ENCODE results near the gene ANKRD66. TPM values are rescaled to one million over a fixed set of nuclear protein-coding genes. Genes with fewer than 3 reads are reported as not detected.
"Not testable (repeated sequence)": the region's sequence is repeated elsewhere in the genome, so short reads cannot be mapped to it uniquely, and the experiment has no call there.

Gene ANKRD66
- total RNA-seq, 1 donor from 2014 or later = not detected

DNA sequence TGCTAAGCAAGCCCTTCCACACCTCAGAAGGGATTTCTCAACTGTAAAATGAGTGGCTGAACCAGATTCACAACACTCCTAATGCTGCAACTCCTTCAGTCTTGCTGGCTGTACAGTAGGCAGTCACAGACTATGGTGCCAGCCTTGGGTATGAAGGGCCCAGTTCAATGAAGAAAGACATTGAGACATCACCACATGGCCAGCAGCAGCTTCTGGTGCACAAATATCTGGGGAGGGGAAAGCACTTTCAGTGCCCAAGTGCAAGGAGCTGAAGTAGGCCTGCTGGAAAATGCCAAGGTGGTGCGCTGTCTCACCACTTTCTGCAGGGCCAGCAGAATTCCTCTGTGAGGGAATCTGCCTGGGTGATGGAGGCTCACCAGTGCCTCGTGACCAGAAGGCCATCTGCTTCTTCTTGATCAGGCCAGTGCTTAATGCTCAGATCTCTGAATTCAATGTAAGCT is 13.4 kb upstream of the ANKRD66 start:
- no peaks in the 10 kb centered on the region for H3K36me3 ChIP-seq (ENCODE audit: control insufficient read depth in 3 of 3, insufficient read depth in 3 of 3, low read length in 3 of 3)
- peaks cover 5 to 17% (median 6%) of the 10 kb centered on the region in 3 donors for H3K27me3 ChIP-seq (ENCODE audit: control insufficient read depth in 3 of 3, insufficient read depth in 3 of 3, low read length in 3 of 3)
- no peak overlapping the region for H3K27ac ChIP-seq (ENCODE audit: low read depth, low read length)
- no peak overlapping the region for H3K9ac ChIP-seq (ENCODE audit: low read depth in 1 of 3, low read length in 3 of 3)
- no peak overlapping the region for H3K4me3 ChIP-seq (ENCODE audit: low read length in 3 of 3)
- peaks cover 5 to 6% (median 6%) of the 10 kb centered on the region in 3 donors for H3K4me1 ChIP-seq (ENCODE audit: control insufficient read depth in 3 of 3, insufficient read depth in 3 of 3, low read length in 3 of 3)
- no peaks in the 10 kb centered on the region for H3K9me3 ChIP-seq (ENCODE audit: control insufficient read depth in 3 of 3, low read length in 3 of 3)

DNA sequence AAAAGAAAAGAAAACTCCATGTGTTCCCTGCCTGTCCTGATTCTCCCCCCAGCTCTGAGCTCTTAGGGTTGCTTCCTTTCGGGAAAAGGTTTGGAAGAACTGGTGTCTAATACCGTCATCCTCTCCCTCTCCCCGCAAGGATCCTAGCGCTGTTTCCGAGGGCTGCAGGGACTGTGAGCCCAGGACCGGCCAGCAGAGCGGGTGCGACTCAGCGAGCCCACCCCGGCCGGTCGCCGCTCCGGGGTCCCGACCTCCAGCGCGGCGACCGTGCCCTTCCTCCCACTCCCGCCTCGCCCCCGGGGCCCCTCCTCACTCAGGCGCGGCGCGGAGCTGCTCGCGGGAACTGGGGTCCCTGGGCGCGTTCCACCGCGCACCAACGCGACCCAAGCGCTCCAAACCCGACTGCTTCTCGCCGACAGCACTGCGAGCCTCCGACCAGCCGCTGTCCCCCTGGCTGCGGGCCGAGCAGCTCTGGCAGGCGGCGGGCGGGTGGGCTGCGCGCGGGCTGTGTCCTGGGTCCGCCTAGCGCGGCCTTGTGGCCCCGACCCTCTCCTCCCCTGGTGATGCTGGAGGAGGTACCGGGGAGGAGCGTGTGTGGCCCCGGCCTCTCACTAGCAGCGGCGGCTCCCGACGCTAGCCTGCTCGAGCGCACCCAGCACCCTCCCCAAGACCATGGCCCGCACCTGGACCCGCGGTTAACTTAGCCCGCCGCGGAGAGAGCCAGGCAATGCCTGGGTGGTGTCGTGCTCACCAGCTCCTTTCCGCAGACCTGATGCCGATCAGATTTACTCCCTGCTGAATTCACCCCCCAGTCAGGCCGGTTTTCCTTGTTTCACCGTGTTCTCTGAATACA is 11.6 kb upstream of the ANKRD66 start, which contains the start of gene PLA2G7:
PLA2G7 (minus strand) TSS at position 509 of the 853 bp plus-strand sequence. CDS start 12,484 bp downstream, outside the sequence.
- Histone ChIP-seq H3K4me3 (ENCODE audit: low read length in 3 of 3) (peak within 1 kb of the TSS; percentile 65 to 70 (median 67)), H3K27me3 (ENCODE audit: control insufficient read depth in 3 of 3, insufficient read depth in 3 of 3, low read length in 3 of 3) (peaks cover 3 to 17% (median 6%) of the 10 kb centered on the region in 3 donors), H3K36me3 (ENCODE audit: control insufficient read depth in 3 of 3, insufficient read depth in 3 of 3, low read length in 3 of 3) (no peaks in the 10 kb centered on the region), H3K4me1 (ENCODE audit: control insufficient read depth in 3 of 3, insufficient read depth in 3 of 3, low read length in 3 of 3) (peaks cover 5 to 6% (median 6%) of the 10 kb centered on the region in 3 donors), H3K9me3 (ENCODE audit: control insufficient read depth in 3 of 3, low read length in 3 of 3) (no peaks in the 10 kb centered on the region), H3K27ac (ENCODE audit: low read depth, low read length) (no peak within 1 kb of the TSS), H3K9ac (ENCODE audit: low read depth in 1 of 3, low read length in 3 of 3) (peak within 1 kb of the TSS in 2 of 3 donors; percentile 28 to 76)

DNA sequence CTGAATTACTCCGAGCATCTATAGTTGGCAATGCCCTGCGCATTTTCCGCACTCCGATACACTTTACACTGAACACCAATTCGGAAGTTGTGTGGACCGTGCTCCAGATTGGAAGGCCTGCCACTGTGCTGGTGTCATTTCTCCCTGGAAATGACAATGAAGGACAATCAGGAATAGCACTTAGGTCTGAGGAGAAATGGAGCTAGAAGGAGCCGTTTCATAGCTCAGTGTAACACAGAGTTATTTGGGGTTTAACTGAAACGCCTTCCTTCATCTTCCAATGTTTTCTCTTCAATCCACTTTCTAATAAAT is 11.1 kb upstream of the ANKRD66 start:
- no peaks in the 10 kb centered on the region for H3K36me3 ChIP-seq (ENCODE audit: control insufficient read depth in 3 of 3, insufficient read depth in 3 of 3, low read length in 3 of 3)
- H3K27me3 ChIP-seq (ENCODE audit: control insufficient read depth in 3 of 3, insufficient read depth in 3 of 3, low read length in 3 of 3) = peaks cover 3 to 17% (median 6%) of the 10 kb centered on the region in 3 donors
- peak overlapping the region; percentile 65 to 70 (median 67) for H3K4me3 ChIP-seq (ENCODE audit: low read length in 3 of 3)
- no peak overlapping the region for H3K27ac ChIP-seq (ENCODE audit: low read depth, low read length)
- peaks cover 5 to 6% (median 6%) of the 10 kb centered on the region in 3 donors for H3K4me1 ChIP-seq (ENCODE audit: control insufficient read depth in 3 of 3, insufficient read depth in 3 of 3, low read length in 3 of 3)
- no peaks in the 10 kb centered on the region for H3K9me3 ChIP-seq (ENCODE audit: control insufficient read depth in 3 of 3, low read length in 3 of 3)
- peak overlapping the region in 1 of 3 donors; percentile 76 for H3K9ac ChIP-seq (ENCODE audit: low read depth in 1 of 3, low read length in 3 of 3)

DNA sequence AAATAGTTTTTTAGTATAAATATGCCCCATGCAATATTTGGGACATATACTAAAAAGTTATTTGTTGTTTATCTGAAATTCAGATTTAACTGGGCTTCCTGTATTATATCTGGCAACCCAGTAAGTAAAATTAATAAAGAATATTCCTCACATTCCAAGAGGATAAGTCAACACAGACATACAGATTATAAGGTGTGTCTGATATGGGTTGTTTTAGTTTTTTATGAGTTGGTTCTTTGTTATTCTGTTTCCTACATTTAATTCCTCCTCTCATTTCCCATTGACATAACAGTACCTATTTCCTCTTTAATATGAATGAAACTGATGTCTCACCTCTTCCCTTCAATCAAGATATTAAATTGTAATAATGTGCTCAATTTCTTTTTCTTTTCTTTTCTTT is 9.8 kb upstream of the ANKRD66 start:
- H3K4me3 ChIP-seq (ENCODE audit: low read length in 3 of 3) = no peak overlapping the region
- H3K27ac ChIP-seq (ENCODE audit: low read depth, low read length) = no peak overlapping the region
- no peak overlapping the region for H3K9ac ChIP-seq (ENCODE audit: low read depth in 1 of 3, low read length in 3 of 3)
- H3K4me1 ChIP-seq (ENCODE audit: control insufficient read depth in 3 of 3, insufficient read depth in 3 of 3, low read length in 3 of 3) = peaks cover 5 to 6% (median 6%) of the 10 kb centered on the region in 3 donors
- peaks cover 3 to 17% (median 6%) of the 10 kb centered on the region in 3 donors for H3K27me3 ChIP-seq (ENCODE audit: control insufficient read depth in 3 of 3, insufficient read depth in 3 of 3, low read length in 3 of 3)
- no peaks in the 10 kb centered on the region for H3K36me3 ChIP-seq (ENCODE audit: control insufficient read depth in 3 of 3, insufficient read depth in 3 of 3, low read length in 3 of 3)
- no peaks in the 10 kb centered on the region for H3K9me3 ChIP-seq (ENCODE audit: control insufficient read depth in 3 of 3, low read length in 3 of 3)

DNA sequence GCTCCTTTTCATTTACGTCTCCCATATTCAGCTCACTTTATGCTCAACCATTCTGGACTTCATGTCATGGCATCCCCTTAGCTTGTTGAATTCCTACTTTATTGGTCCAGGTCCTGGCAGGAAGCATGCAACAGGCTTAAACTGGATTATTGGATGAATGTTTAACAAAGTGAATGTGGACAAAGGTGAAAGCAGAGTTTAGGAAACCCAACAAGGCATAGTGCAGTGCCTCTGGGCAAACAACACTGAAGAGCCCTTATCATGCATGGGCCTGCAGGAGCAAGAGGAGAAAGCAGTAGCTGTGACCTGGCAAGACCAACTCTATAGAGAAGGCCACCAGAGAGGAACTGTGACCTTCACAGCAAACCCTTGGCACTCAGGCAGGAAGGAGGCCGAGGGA is 5.3 kb upstream of the ANKRD66 start:
- Histone ChIP-seq H3K27me3 (ENCODE audit: control insufficient read depth in 3 of 3, insufficient read depth in 3 of 3, low read length in 3 of 3) (peaks cover 0 to 6% (median 6%) of the 10 kb centered on the region in 3 donors), H3K36me3 (ENCODE audit: control insufficient read depth in 3 of 3, insufficient read depth in 3 of 3, low read length in 3 of 3) (no peaks in the 10 kb centered on the region), H3K27ac (ENCODE audit: low read depth, low read length) (no peak overlapping the region), H3K4me3 (ENCODE audit: low read length in 3 of 3) (no peak overlapping the region), H3K4me1 (ENCODE audit: control insufficient read depth in 3 of 3, insufficient read depth in 3 of 3, low read length in 3 of 3) (no peaks in the 10 kb centered on the region), H3K9ac (ENCODE audit: low read depth in 1 of 3, low read length in 3 of 3) (no peak overlapping the region), H3K9me3 (ENCODE audit: control insufficient read depth in 3 of 3, low read length in 3 of 3) (no peaks in the 10 kb centered on the region)

DNA sequence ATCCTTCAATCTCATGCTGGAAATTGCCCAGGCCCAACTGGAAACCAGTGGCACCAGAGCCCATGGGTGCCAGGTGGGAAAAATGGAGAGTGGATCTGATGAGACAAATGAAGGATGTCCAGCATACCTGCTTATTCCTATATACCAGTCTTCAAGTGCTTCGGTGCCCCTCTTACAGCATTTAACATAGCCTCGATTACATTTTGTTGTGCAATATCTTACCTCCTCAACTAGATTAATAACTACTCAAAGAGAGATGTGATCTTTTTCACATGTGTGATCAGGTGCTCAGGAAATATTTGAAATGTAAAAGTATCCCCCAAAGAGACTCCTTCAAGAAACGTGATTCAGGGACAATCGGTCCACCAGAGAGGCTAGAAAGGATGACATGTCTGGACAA is 4.8 kb upstream of the ANKRD66 start:
- Histone ChIP-seq H3K27ac (ENCODE audit: low read depth, low read length) (no peak overlapping the region), H3K4me3 (ENCODE audit: low read length in 3 of 3) (no peak overlapping the region), H3K27me3 (ENCODE audit: control insufficient read depth in 3 of 3, insufficient read depth in 3 of 3, low read length in 3 of 3) (peaks cover 0 to 6% (median 6%) of the 10 kb centered on the region in 3 donors), H3K9ac (ENCODE audit: low read depth in 1 of 3, low read length in 3 of 3) (no peak overlapping the region), H3K36me3 (ENCODE audit: control insufficient read depth in 3 of 3, insufficient read depth in 3 of 3, low read length in 3 of 3) (no peaks in the 10 kb centered on the region), H3K4me1 (ENCODE audit: control insufficient read depth in 3 of 3, insufficient read depth in 3 of 3, low read length in 3 of 3) (no peaks in the 10 kb centered on the region), H3K9me3 (ENCODE audit: control insufficient read depth in 3 of 3, low read length in 3 of 3) (no peaks in the 10 kb centered on the region)

DNA sequence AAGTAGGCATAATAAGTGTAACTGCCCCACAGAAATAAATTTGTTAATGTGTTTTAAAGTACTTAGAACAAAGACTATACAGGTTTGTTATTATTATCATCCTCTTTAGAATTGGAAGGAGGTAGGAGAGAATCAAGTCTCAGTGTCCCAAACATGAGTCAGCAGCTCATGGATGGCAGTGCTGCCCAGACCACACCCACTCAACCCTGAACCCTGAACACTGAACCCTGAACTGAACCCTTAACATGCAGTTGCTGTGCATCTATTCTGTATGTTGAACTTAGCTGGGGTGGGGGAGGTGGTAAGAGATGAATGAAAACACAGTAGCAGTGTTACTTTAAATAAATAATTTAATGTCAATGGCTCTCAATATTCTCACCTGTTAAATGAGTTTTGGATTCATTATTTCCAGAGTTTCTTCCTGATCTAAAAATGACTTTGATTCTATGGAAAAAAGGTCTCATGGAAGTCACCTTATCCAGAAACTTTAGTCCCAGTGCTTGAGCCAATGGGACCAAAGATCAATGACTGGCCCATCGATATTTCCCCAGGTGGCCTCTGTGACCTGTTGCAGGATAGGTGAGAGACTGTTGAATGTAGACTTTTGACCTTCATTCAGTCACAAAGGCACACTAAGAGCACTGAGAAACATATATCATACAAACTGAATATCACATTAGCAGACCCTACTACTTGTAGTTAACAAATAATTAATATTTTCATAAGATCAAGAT is 3.1 kb upstream of the ANKRD66 start:
- Histone ChIP-seq H3K4me1 (ENCODE audit: control insufficient read depth in 3 of 3, insufficient read depth in 3 of 3, low read length in 3 of 3) (no peaks in the 10 kb centered on the region), H3K4me3 (ENCODE audit: low read length in 3 of 3) (no peak overlapping the region), H3K27me3 (ENCODE audit: control insufficient read depth in 3 of 3, insufficient read depth in 3 of 3, low read length in 3 of 3) (peaks cover 0 to 3% (median 0%) of the 10 kb centered on the region in 3 donors), H3K36me3 (ENCODE audit: control insufficient read depth in 3 of 3, insufficient read depth in 3 of 3, low read length in 3 of 3) (no peaks in the 10 kb centered on the region), H3K27ac (ENCODE audit: low read depth, low read length) (no peak overlapping the region), H3K9me3 (ENCODE audit: control insufficient read depth in 3 of 3, low read length in 3 of 3) (no peaks in the 10 kb centered on the region), H3K9ac (ENCODE audit: low read depth in 1 of 3, low read length in 3 of 3) (no peak overlapping the region)

DNA sequence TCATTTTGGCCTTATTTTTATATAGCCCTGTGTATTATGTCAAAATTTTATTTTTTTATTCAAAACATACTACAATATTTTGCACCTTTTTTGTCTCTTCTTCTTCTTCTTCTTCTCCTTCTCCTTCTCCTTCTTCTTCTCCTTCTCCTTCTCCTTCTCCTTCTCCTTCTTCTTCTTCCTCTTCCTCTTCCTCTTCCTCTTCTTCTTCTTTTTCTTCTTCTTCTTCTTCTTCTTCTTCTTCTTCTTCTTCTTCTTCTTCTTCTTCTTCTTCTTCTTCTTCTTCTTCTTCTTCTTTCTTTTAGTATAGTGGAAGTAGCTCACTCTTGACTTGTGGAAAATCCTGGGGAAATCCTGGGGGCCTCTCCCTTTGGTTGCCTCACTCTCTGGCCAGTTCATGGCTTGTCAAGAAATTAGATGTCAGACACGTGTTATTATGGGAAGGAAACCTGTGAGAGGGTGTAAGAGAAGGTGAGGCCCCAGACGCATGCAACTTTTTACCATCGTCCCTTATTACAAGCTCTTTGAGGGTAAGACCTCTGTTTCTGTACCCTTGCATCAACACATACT is 2.5 kb upstream of the ANKRD66 start:
- not testable (repeated sequence) for H3K36me3 ChIP-seq (ENCODE audit: control insufficient read depth in 3 of 3, insufficient read depth in 3 of 3, low read length in 3 of 3); H3K9me3 ChIP-seq (ENCODE audit: control insufficient read depth in 3 of 3, low read length in 3 of 3); H3K4me3 ChIP-seq (ENCODE audit: low read length in 3 of 3); H3K4me1 ChIP-seq (ENCODE audit: control insufficient read depth in 3 of 3, insufficient read depth in 3 of 3, low read length in 3 of 3); H3K27me3 ChIP-seq (ENCODE audit: control insufficient read depth in 3 of 3, insufficient read depth in 3 of 3, low read length in 3 of 3); H3K27ac ChIP-seq (ENCODE audit: low read depth, low read length); H3K9ac ChIP-seq (ENCODE audit: low read depth in 1 of 3, low read length in 3 of 3)

DNA sequence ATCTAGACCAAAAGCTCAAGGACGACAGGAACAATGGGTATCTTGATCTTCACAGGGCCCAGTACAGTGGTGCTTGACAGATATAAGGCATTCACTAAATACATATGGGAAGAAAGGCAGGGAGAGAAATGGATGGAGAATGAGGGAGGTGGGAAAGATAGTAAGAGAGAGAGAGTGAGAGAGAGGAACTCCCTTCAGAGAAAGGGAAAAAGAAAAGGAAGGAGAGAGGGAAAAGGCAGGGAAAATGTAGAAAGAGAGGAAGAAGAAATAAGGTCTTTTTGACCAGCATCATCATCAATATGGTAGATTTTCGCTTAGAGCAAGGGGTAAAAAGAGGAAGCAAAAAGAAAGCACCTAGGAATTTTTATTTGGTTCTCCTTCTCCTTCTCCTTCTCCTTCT is 760 bp upstream of the ANKRD66 start:
- Histone ChIP-seq H3K4me3 (ENCODE audit: low read length in 3 of 3) (no peak overlapping the region), H3K9ac (ENCODE audit: low read depth in 1 of 3, low read length in 3 of 3) (no peak overlapping the region), H3K4me1 (ENCODE audit: control insufficient read depth in 3 of 3, insufficient read depth in 3 of 3, low read length in 3 of 3) (no peaks in the 10 kb centered on the region), H3K27ac (ENCODE audit: low read depth, low read length) (no peak overlapping the region), H3K36me3 (ENCODE audit: control insufficient read depth in 3 of 3, insufficient read depth in 3 of 3, low read length in 3 of 3) (no peaks in the 10 kb centered on the region), H3K9me3 (ENCODE audit: control insufficient read depth in 3 of 3, low read length in 3 of 3) (no peaks in the 10 kb centered on the region), H3K27me3 (ENCODE audit: control insufficient read depth in 3 of 3, insufficient read depth in 3 of 3, low read length in 3 of 3) (peaks cover 0 to 3% (median 0%) of the 10 kb centered on the region in 3 donors)
